HG02759 (cell line): ENCODE data around the gene SDF2L1.
A peak's percentile ranks its signal among the peaks of the same experiment; 100 is the strongest.
"Not testable (repeated sequence)": the region's sequence is repeated elsewhere in the genome, so short reads cannot be mapped to it uniquely, and the experiment has no call there.

Source experiments
- ATAC-seq: cut with Tn5 transposase; IDR thresholded peaks from one replicate; pipeline ENCODE4 v1.9.1; 2021; ENCODE audit warnings: mild to moderate bottlenecking, moderate library complexity; ENCODE audit not compliant: unreplicated experiment

Gene SDF2L1

GRCh38 chr22:21636629-21637218, 5.4 kb upstream of the SDF2L1 start:
- no peak for ATAC-seq

GRCh38 chr22:21637450-21637849, 4.7 kb upstream of the SDF2L1 start:
- ATAC-seq = not testable (repeated sequence)

GRCh38 chr22:21639359-21639758, 2.7 kb upstream of the SDF2L1 start:
- no peak for ATAC-seq

- ATAC-seq = no peak
These were observed 1.3 kb upstream of the SDF2L1 start for GRCh38 chr22:21640810-21641209.

- peak; percentile 1 for ATAC-seq
These were observed 699 bp upstream of the SDF2L1 start for GRCh38 chr22:21641417-21641788.

- no peak for ATAC-seq
These were observed 714 bp downstream of the SDF2L1 start for GRCh38 chr22:21642584-21643448.

GRCh38 chr22:21643533-21644357, 1.6 kb downstream of the SDF2L1 start:
- no peak for ATAC-seq

- ATAC-seq = not testable (repeated sequence)
These were observed 3.4 kb downstream of the SDF2L1 start for GRCh38 chr22:21645513-21645912.

GRCh38 chr22:21646608-21647590, 4.8 kb downstream of the SDF2L1 start:
- no peak for ATAC-seq

- ATAC-seq = no peak
These were observed 8.2 kb downstream of the SDF2L1 start for GRCh38 chr22:21650280-21650679.

GRCh38 chr22:21650823-21651520, 8.9 kb downstream of the SDF2L1 start:
- no peak for ATAC-seq

- peak; percentile 4 for ATAC-seq
These were observed 9.5 kb downstream of the SDF2L1 start for GRCh38 chr22:21651521-21652009.

- ATAC-seq = peak; percentile 90
These were observed 10.0 kb downstream of the SDF2L1 start for GRCh38 chr22:21652010-21652546.

GRCh38 chr22:21652547-21653545, 10.7 kb downstream of the SDF2L1 start:
- no peak for ATAC-seq

- ATAC-seq = no peak
These were observed 14.9 kb downstream of the SDF2L1 start for GRCh38 chr22:21657020-21657359.

- ATAC-seq = peak; percentile 87
These were observed 15.4 kb downstream of the SDF2L1 start for GRCh38 chr22:21657360-21658032.

- ATAC-seq = no peak
These were observed 17.9 kb downstream of the SDF2L1 start for GRCh38 chr22:21659864-21660525.
